ENCODE measurements around the gene USP7. TPM values are rescaled to one million over a fixed set of nuclear protein-coding genes. Genes with fewer than 3 reads are reported as not detected.

The USP7 gene
- total RNA-seq, 4 donors from 2014 or later, result 58.8 to 94.3 (median 82.4) TPM

DNA sequence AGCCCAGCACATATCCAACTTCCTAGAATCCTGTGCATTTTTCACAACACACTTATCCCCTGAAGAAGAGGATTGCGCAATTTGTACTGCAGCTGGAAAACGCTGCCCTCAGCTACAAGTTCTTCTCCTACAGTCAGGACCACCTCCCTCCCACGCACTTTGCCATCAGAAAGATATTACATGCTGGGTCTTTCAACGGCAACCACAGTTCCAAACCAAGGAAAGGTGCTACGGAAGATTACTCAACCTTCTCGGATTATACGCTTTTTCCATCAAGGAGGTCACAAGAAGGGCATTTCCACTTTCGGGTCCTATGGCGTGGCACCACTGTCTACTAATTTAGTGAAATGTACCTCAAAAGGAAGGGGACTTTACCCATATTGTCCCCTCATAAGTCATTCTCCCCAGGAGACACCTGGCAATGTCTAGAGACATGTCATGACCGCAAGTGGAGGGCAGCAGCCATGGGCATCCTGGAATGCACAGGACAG is 35.2 kb downstream of the USP7 start:
- Histone ChIP-seq H3K4me3 (no peak overlapping the region), H3K36me3 (peaks cover 0 to 42% of the 10 kb centered on the region in 2 donors), H3K9me3 (no peaks in the 10 kb centered on the region), H3K4me1 (peaks cover 0 to 34% (median 0%) of the 10 kb centered on the region in 3 donors), H3K27ac (no peak overlapping the region), H3K27me3 (no peaks in the 10 kb centered on the region)
- peak; percentile 28 for ATAC-seq
- WGBS, 2 donors (ENCODE audit: low coverage in 1 of 2), result 84 to 90% methylated on average over 6 to 10 of the region's 10 CpGs
- TF ChIP-seq POLR2A (IDR thresholded peaks at IDR 0.05) (no peak), POLR2AphosphoS5 (IDR thresholded peaks at IDR 0.05) (no peak)
- TF ChIP-seq, protein P1, sequence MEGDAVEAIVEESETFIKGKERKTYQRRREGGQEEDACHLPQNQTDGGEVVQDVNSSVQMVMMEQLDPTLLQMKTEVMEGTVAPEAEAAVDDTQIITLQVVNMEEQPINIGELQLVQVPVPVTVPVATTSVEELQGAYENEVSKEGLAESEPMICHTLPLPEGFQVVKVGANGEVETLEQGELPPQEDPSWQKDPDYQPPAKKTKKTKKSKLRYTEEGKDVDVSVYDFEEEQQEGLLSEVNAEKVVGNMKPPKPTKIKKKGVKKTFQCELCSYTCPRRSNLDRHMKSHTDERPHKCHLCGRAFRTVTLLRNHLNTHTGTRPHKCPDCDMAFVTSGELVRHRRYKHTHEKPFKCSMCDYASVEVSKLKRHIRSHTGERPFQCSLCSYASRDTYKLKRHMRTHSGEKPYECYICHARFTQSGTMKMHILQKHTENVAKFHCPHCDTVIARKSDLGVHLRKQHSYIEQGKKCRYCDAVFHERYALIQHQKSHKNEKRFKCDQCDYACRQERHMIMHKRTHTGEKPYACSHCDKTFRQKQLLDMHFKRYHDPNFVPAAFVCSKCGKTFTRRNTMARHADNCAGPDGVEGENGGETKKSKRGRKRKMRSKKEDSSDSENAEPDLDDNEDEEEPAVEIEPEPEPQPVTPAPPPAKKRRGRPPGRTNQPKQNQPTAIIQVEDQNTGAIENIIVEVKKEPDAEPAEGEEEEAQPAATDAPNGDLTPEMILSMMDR (IDR thresholded peaks at IDR 0.05), result no peak

DNA sequence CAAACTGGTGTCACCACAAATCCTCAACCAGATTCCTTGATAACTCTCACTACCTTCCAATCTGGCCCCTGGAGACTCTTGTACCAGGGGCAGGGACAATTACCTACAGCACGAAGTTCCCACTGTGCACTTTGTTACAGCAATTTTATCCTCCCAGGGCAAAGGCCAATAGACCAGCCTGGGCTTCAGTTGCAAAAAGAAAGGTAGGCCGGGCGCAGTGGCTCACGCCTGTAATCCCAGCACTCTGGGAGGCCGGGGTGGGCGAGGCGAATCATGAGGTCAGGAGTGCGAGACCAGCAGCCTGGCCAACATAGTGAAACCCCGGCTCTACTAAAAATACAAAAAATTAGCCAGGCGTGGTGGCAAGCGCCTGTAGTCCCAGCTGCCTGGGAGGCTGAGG is 36.9 kb downstream of the USP7 start:
- no peak for ATAC-seq
- Histone ChIP-seq H3K36me3 (peaks cover 0 to 59% of the 10 kb centered on the region in 2 donors), H3K27ac (no peak overlapping the region), H3K4me1 (peaks cover 0 to 29% (median 0%) of the 10 kb centered on the region in 3 donors), H3K9me3 (no peaks in the 10 kb centered on the region), H3K27me3 (no peaks in the 10 kb centered on the region), H3K4me3 (no peak overlapping the region)
- TF ChIP-seq, protein P1 (IDR thresholded peaks at IDR 0.05), result no peak
- no peak for TF ChIP-seq EP300 (IDR thresholded peaks at IDR 0.05)
- TF ChIP-seq POLR2AphosphoS5 (IDR thresholded peaks at IDR 0.05), result no peak
- TF ChIP-seq POLR2A (IDR thresholded peaks at IDR 0.05), result no peak
- WGBS, 2 donors (ENCODE audit: low coverage in 1 of 2), result 93 to 100% methylated on average over 1 to 8 of the region's 11 CpGs

DNA sequence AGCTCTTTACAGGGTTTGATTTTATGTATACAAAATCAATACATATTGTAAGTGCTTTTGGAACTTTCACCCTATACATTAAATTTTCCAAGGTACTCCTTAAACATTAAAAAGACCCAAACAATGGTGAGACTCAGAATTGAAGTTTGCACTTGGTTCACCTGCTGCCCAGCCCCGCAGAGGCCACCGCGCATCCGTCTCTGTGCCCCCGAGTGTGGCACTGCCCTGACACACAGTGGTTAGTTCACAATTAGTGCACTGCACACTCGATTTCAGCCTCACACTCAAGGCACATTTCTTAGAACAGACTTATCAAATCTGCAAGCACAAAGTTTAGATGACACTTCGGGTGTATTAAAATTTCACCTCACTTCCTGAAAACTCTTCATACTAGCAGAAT is 38.3 kb downstream of the USP7 start:
- H3K27ac ChIP-seq, result no peak overlapping the region
- no peak overlapping the region for H3K4me3 ChIP-seq
- H3K36me3 ChIP-seq, result peaks cover 0 to 73% of the 10 kb centered on the region in 2 donors
- WGBS, 2 donors (ENCODE audit: low coverage in 1 of 2), result 94 to 98% methylated on average over 6 to 7 of the region's 7 CpGs
- H3K27me3 ChIP-seq, result no peaks in the 10 kb centered on the region
- no peak for ATAC-seq
- no peaks in the 10 kb centered on the region for H3K9me3 ChIP-seq
- peaks cover 0 to 27% (median 0%) of the 10 kb centered on the region in 3 donors for H3K4me1 ChIP-seq
- no peak for TF ChIP-seq POLR2A (IDR thresholded peaks at IDR 0.05)
- no peak for TF ChIP-seq POLR2AphosphoS5 (IDR thresholded peaks at IDR 0.05)
- TF ChIP-seq, protein P1 (IDR thresholded peaks at IDR 0.05), result no peak
- TF ChIP-seq EP300 (IDR thresholded peaks at IDR 0.05), result no peak

GRCh38 chr16:8924214-8924613 is 39.5 kb downstream of the USP7 start:
- Histone ChIP-seq H3K27ac (no peak overlapping the region), H3K4me1 (peaks cover 0 to 25% (median 0%) of the 10 kb centered on the region in 3 donors), H3K36me3 (peaks cover 0 to 76% of the 10 kb centered on the region in 2 donors), H3K27me3 (no peaks in the 10 kb centered on the region), H3K4me3 (no peak overlapping the region), H3K9me3 (no peaks in the 10 kb centered on the region)
- 73 to 75% methylated on average over 4 of the region's 4 CpGs for WGBS, 2 donors (ENCODE audit: low coverage in 1 of 2)
- ATAC-seq, result no peak
- TF ChIP-seq EP300 (IDR thresholded peaks at IDR 0.05) (no peak), POLR2A (IDR thresholded peaks at IDR 0.05) (no peak), POLR2AphosphoS5 (IDR thresholded peaks at IDR 0.05) (no peak)
- TF ChIP-seq, protein P1 (IDR thresholded peaks at IDR 0.05), result no peak

- peaks cover 0 to 76% of the 10 kb centered on the region in 2 donors for H3K36me3 ChIP-seq
- 78 to 82% methylated on average over 11 of the region's 11 CpGs for WGBS, 2 donors (ENCODE audit: low coverage in 1 of 2)
These were observed 40.5 kb downstream of the USP7 start for GRCh38 chr16:8923199-8923598.

More at GRCh38 chr16:8923199-8923598, 40.5 kb downstream of the USP7 start:
- no peaks in the 10 kb centered on the region for H3K27me3 ChIP-seq
- TF ChIP-seq POLR2A (IDR thresholded peaks at IDR 0.05) (no peak), EP300 (IDR thresholded peaks at IDR 0.05) (no peak), POLR2AphosphoS5 (IDR thresholded peaks at IDR 0.05) (no peak)
- TF ChIP-seq, protein P1 (IDR thresholded peaks at IDR 0.05), result no peak
- no peaks in the 10 kb centered on the region for H3K9me3 ChIP-seq
- no peak for ATAC-seq
- peaks cover 0 to 15% (median 0%) of the 10 kb centered on the region in 3 donors for H3K4me1 ChIP-seq
- H3K4me3 ChIP-seq, result no peak overlapping the region
- H3K27ac ChIP-seq, result no peak overlapping the region

All from gastroesophageal sphincter (tissue), 4 donors.